ENCODE data around the gene CCDC30.
A peak's percentile ranks its signal among the peaks of the same experiment; 100 is the strongest.

Gene CCDC30

GRCh38 chr1:42462828-42463763 is at the start of gene CCDC30:
TSS of gene CCDC30 (plus strand) at chr1:42463286. CDS start at chr1:42480552, 17,266 bp downstream.
- peak; percentile 86 for DNase-seq (ENCODE audit: low read depth)

GRCh38 chr1:42414551-42415496 is 48.3 kb upstream of the CCDC30 start:
- DNase-seq (ENCODE audit: low read depth) = no peak

- DNase-seq (ENCODE audit: low read depth) = no peak
These were observed 45.9 kb upstream of the CCDC30 start for GRCh38 chr1:42417166-42417565.

GRCh38 chr1:42418516-42418915 is 44.6 kb upstream of the CCDC30 start:
- DNase-seq (ENCODE audit: low read depth) = no peak

- DNase-seq (ENCODE audit: low read depth) = no peak
These were observed 43.8 kb upstream of the CCDC30 start for GRCh38 chr1:42419126-42419821.

GRCh38 chr1:42420121-42420520 is 43.0 kb upstream of the CCDC30 start:
- DNase-seq (ENCODE audit: low read depth) = no peak

GRCh38 chr1:42420911-42421585 is 42.0 kb upstream of the CCDC30 start:
- peak; percentile 65 for DNase-seq (ENCODE audit: low read depth)

GRCh38 chr1:42422737-42423136 is 40.3 kb upstream of the CCDC30 start:
- no peak for DNase-seq (ENCODE audit: low read depth)

- DNase-seq (ENCODE audit: low read depth) = no peak
These were observed 39.4 kb upstream of the CCDC30 start for GRCh38 chr1:42423681-42424080.

GRCh38 chr1:42424201-42424600 is 38.9 kb upstream of the CCDC30 start:
- DNase-seq (ENCODE audit: low read depth) = no peak

GRCh38 chr1:42427240-42427639 is 35.8 kb upstream of the CCDC30 start:
- DNase-seq (ENCODE audit: low read depth) = no peak

GRCh38 chr1:42429603-42430002 is 33.5 kb upstream of the CCDC30 start:
- DNase-seq (ENCODE audit: low read depth) = peak; percentile 8

GRCh38 chr1:42430286-42431135 is 32.6 kb upstream of the CCDC30 start:
- DNase-seq (ENCODE audit: low read depth) = no peak

- DNase-seq (ENCODE audit: low read depth) = no peak
These were observed 31.6 kb upstream of the CCDC30 start for GRCh38 chr1:42431514-42431913.

- no peak for DNase-seq (ENCODE audit: low read depth)
These were observed 30.4 kb upstream of the CCDC30 start for GRCh38 chr1:42432714-42433113.

GRCh38 chr1:42433369-42433768 is 29.7 kb upstream of the CCDC30 start:
- DNase-seq (ENCODE audit: low read depth) = no peak

GRCh38 chr1:42434340-42434739 is 28.7 kb upstream of the CCDC30 start:
- DNase-seq (ENCODE audit: low read depth) = no peak

GRCh38 chr1:42439940-42440339 is 23.1 kb upstream of the CCDC30 start:
- peak; percentile 38 for DNase-seq (ENCODE audit: low read depth)

- DNase-seq (ENCODE audit: low read depth) = no peak
These were observed 20.4 kb upstream of the CCDC30 start for GRCh38 chr1:42442662-42443061.

GRCh38 chr1:42449256-42449655 is 13.8 kb upstream of the CCDC30 start:
- DNase-seq (ENCODE audit: low read depth) = no peak

- DNase-seq (ENCODE audit: low read depth) = no peak
These were observed 13.0 kb upstream of the CCDC30 start for GRCh38 chr1:42450061-42450460.

Measured in GM04503 (cell line).